Nephron progenitor cell (in vitro differentiated cells): Measurements from ENCODE around the gene XRCC1.

Experiments
- DNase-seq: peaks from one replicate; pipeline ENCODE4 v3.0.0; 2021
- H3K27ac Mint-ChIP-seq: 2 replicates; pipeline ENCODE4 v1.8.0; 2021; ENCODE audit warnings: mild to moderate bottlenecking, moderate library complexity, mixed read lengths
- H3K27me3 Mint-ChIP-seq: 2 replicates; pipeline ENCODE4 v1.8.0; 2021; ENCODE audit warnings: mild to moderate bottlenecking, low read depth, mixed read lengths; ENCODE audit not compliant: poor library complexity
- H3K36me3 Mint-ChIP-seq: 2 replicates; pipeline ENCODE4 v1.8.0; 2021; ENCODE audit warnings: low read depth, mixed read lengths
- H3K4me1 Mint-ChIP-seq: 2 replicates; pipeline ENCODE4 v1.8.0; 2021; ENCODE audit warnings: mixed read lengths
- H3K4me3 Mint-ChIP-seq: 2 replicates; pipeline ENCODE4 v1.8.0; 2021; ENCODE audit warnings: mild to moderate bottlenecking, moderate library complexity, mixed read lengths
- H3K9me3 Mint-ChIP-seq: 2 replicates; pipeline ENCODE4 v1.8.0; 2021; ENCODE audit warnings: mild to moderate bottlenecking, moderate library complexity, mixed read lengths
- CTCF ChIP-seq: fragments of 200-600 bp; sonication (generic); IDR thresholded peaks from 2 replicates; pipeline ENCODE4 v1.5.0; 2021; ENCODE audit warnings: antibody characterized with exemption

Gene XRCC1

GRCh38 chr19:43574424-43575155 is 737 bp downstream of the XRCC1 start:
- Mint-ChIP-seq H3K4me3 (peak overlapping the region; percentile 95), H3K36me3 (peaks cover 24% of the 10 kb centered on the region), H3K27me3 (no peaks in the 10 kb centered on the region), H3K9me3 (no peaks in the 10 kb centered on the region), H3K4me1 (peaks cover 53% of the 10 kb centered on the region), H3K27ac (peak overlapping the region; percentile 95)
- DNase-seq = no peak
- no peak for TF ChIP-seq CTCF

- peaks cover 25% of the 10 kb centered on the region for H3K36me3 Mint-ChIP-seq
- no peak for DNase-seq
- peaks cover 39% of the 10 kb centered on the region for H3K4me1 Mint-ChIP-seq
- no peaks in the 10 kb centered on the region for H3K27me3 Mint-ChIP-seq
- H3K4me3 Mint-ChIP-seq = no peak overlapping the region
- peak overlapping the region; percentile 17 for H3K27ac Mint-ChIP-seq
- no peak for TF ChIP-seq CTCF
- no peaks in the 10 kb centered on the region for H3K9me3 Mint-ChIP-seq
Measured at GRCh38 chr19:43572171-43572588, 3.1 kb downstream of the XRCC1 start.

GRCh38 chr19:43570174-43570791 is 5.0 kb downstream of the XRCC1 start:
- peak overlapping the region; percentile 16 for H3K27ac Mint-ChIP-seq

GRCh38 chr19:43569657-43570056 is 5.7 kb downstream of the XRCC1 start:
- H3K4me3 Mint-ChIP-seq = no peak overlapping the region
- no peak for DNase-seq
- H3K9me3 Mint-ChIP-seq = no peaks in the 10 kb centered on the region
- H3K36me3 Mint-ChIP-seq = peaks cover 38% of the 10 kb centered on the region
- TF ChIP-seq CTCF = no peak
- no peaks in the 10 kb centered on the region for H3K27me3 Mint-ChIP-seq
- peaks cover 18% of the 10 kb centered on the region for H3K4me1 Mint-ChIP-seq
- peak overlapping the region; percentile 29 for H3K27ac Mint-ChIP-seq

More at GRCh38 chr19:43570174-43570791, 5.0 kb downstream of the XRCC1 start:
- no peak for TF ChIP-seq CTCF
- Mint-ChIP-seq H3K9me3 (no peaks in the 10 kb centered on the region), H3K4me1 (peaks cover 24% of the 10 kb centered on the region), H3K4me3 (no peak overlapping the region), H3K27me3 (no peaks in the 10 kb centered on the region), H3K36me3 (peaks cover 32% of the 10 kb centered on the region)
- no peak for DNase-seq

GRCh38 chr19:43564800-43565199 is 10.5 kb downstream of the XRCC1 start:
- no peaks in the 10 kb centered on the region for H3K4me1 Mint-ChIP-seq
- H3K9me3 Mint-ChIP-seq = no peaks in the 10 kb centered on the region
- H3K4me3 Mint-ChIP-seq = no peak overlapping the region
- no peaks in the 10 kb centered on the region for H3K27me3 Mint-ChIP-seq
- no peak for TF ChIP-seq CTCF
- DNase-seq = no peak
- peak overlapping the region; percentile 91 for H3K27ac Mint-ChIP-seq
- H3K36me3 Mint-ChIP-seq = peaks cover 41% of the 10 kb centered on the region
